Activated T-cell treated with anti-CD3 and anti-CD28 coated beads, Interleukin-2, amount 50 U/mL, for 24 hours (primary cell): ENCODE results near the gene SDHAF3.
"Not testable (repeated sequence)": the region's sequence is repeated elsewhere in the genome, so short reads cannot be mapped to it uniquely, and the experiment has no call there.

Experiments
- DNase-seq: peaks from one replicate; pipeline ENCODE4 v3.0.0-alpha.2; 2020
- H3K27ac Mint-ChIP-seq: 2 replicates; pipeline ENCODE4 v1.8.0; 2020; ENCODE audit warnings: mild to moderate bottlenecking, mixed read lengths
- H3K27me3 Mint-ChIP-seq: 2 replicates; pipeline ENCODE4 v1.8.0; 2020; ENCODE audit warnings: mixed read lengths
- H3K36me3 Mint-ChIP-seq: 2 replicates; pipeline ENCODE4 v1.8.0; 2020; ENCODE audit warnings: low read depth, mixed read lengths
- H3K4me1 Mint-ChIP-seq: 2 replicates; pipeline ENCODE4 v1.8.0; 2020; ENCODE audit warnings: low read depth, mixed read lengths
- H3K4me3 Mint-ChIP-seq: 2 replicates; pipeline ENCODE4 v1.8.0; 2020; ENCODE audit warnings: mild to moderate bottlenecking, moderate library complexity, mixed read lengths
- H3K9me3 Mint-ChIP-seq: 2 replicates; pipeline ENCODE4 v1.8.0; 2020; ENCODE audit warnings: mixed read lengths

Gene SDHAF3

GRCh38 chr7:97155897-97156418, 38.5 kb downstream of the SDHAF3 start:
- no peak overlapping the region for H3K4me3 Mint-ChIP-seq
- peaks cover 16% of the 10 kb centered on the region for H3K9me3 Mint-ChIP-seq
- H3K27me3 Mint-ChIP-seq, result no peaks in the 10 kb centered on the region

GRCh38 chr7:97159984-97160383, 42.5 kb downstream of the SDHAF3 start:
- Mint-ChIP-seq H3K4me1 (peaks cover 10% of the 10 kb centered on the region), H3K9me3 (peaks cover 18% of the 10 kb centered on the region), H3K36me3 (peaks cover 77% of the 10 kb centered on the region)
- DNase-seq, H3K27me3 Mint-ChIP-seq, H3K27ac Mint-ChIP-seq, H3K4me3 Mint-ChIP-seq: not testable (repeated sequence)

More at GRCh38 chr7:97155897-97156418, 38.5 kb downstream of the SDHAF3 start:
- Mint-ChIP-seq H3K27ac (no peak overlapping the region), H3K36me3 (peaks cover 63% of the 10 kb centered on the region), H3K4me1 (no peaks in the 10 kb centered on the region)
- no peak for DNase-seq

GRCh38 chr7:97161609-97162008, 44.1 kb downstream of the SDHAF3 start:
- H3K36me3 Mint-ChIP-seq, result peaks cover 85% of the 10 kb centered on the region
- not testable (repeated sequence) for H3K27ac Mint-ChIP-seq, DNase-seq, H3K4me3 Mint-ChIP-seq, H3K27me3 Mint-ChIP-seq
- H3K9me3 Mint-ChIP-seq, result peaks cover 25% of the 10 kb centered on the region
- peaks cover 19% of the 10 kb centered on the region for H3K4me1 Mint-ChIP-seq

- no peak overlapping the region for H3K27ac Mint-ChIP-seq
Measured at GRCh38 chr7:97166308-97166707, 48.8 kb downstream of the SDHAF3 start.

GRCh38 chr7:97167176-97167575, 49.7 kb downstream of the SDHAF3 start:
- Mint-ChIP-seq H3K27ac (peak overlapping the region; percentile 74), H3K9me3 (peaks cover 16% of the 10 kb centered on the region), H3K36me3 (peaks cover 62% of the 10 kb centered on the region), H3K4me3 (no peak overlapping the region), H3K27me3 (no peaks in the 10 kb centered on the region), H3K4me1 (peaks cover 34% of the 10 kb centered on the region)
- DNase-seq, result peak; percentile 30

More at GRCh38 chr7:97166308-97166707, 48.8 kb downstream of the SDHAF3 start:
- H3K4me3 Mint-ChIP-seq, result no peak overlapping the region
- H3K27me3 Mint-ChIP-seq, result no peaks in the 10 kb centered on the region
- no peak for DNase-seq
- peaks cover 38% of the 10 kb centered on the region for H3K4me1 Mint-ChIP-seq
- peaks cover 70% of the 10 kb centered on the region for H3K36me3 Mint-ChIP-seq
- H3K9me3 Mint-ChIP-seq, result peaks cover 16% of the 10 kb centered on the region

GRCh38 chr7:97167749-97168148, 50.3 kb downstream of the SDHAF3 start:
- no peak overlapping the region for H3K4me3 Mint-ChIP-seq
- peaks cover 29% of the 10 kb centered on the region for H3K4me1 Mint-ChIP-seq
- peaks cover 16% of the 10 kb centered on the region for H3K9me3 Mint-ChIP-seq
- no peak for DNase-seq
- H3K27me3 Mint-ChIP-seq, result no peaks in the 10 kb centered on the region
- H3K27ac Mint-ChIP-seq, result peak overlapping the region; percentile 74
- peaks cover 57% of the 10 kb centered on the region for H3K36me3 Mint-ChIP-seq

- no peak for DNase-seq
- H3K9me3 Mint-ChIP-seq, result no peaks in the 10 kb centered on the region
- no peak overlapping the region for H3K4me3 Mint-ChIP-seq
- H3K27ac Mint-ChIP-seq, result no peak overlapping the region
- no peaks in the 10 kb centered on the region for H3K27me3 Mint-ChIP-seq
- H3K36me3 Mint-ChIP-seq, result peaks cover 3% of the 10 kb centered on the region
- peaks cover 3% of the 10 kb centered on the region for H3K4me1 Mint-ChIP-seq
Measured at GRCh38 chr7:97174303-97174702, 56.8 kb downstream of the SDHAF3 start.

GRCh38 chr7:97179454-97180104, 62.1 kb downstream of the SDHAF3 start:
- peaks cover 2% of the 10 kb centered on the region for H3K4me1 Mint-ChIP-seq

GRCh38 chr7:97187067-97187466, 69.6 kb downstream of the SDHAF3 start:
- no peak overlapping the region for H3K27ac Mint-ChIP-seq
- DNase-seq, result no peak

More at GRCh38 chr7:97179454-97180104, 62.1 kb downstream of the SDHAF3 start:
- Mint-ChIP-seq H3K27ac (no peak overlapping the region), H3K36me3 (peaks cover 26% of the 10 kb centered on the region), H3K27me3 (no peaks in the 10 kb centered on the region), H3K9me3 (no peaks in the 10 kb centered on the region), H3K4me3 (no peak overlapping the region)
- DNase-seq, result no peak

GRCh38 chr7:97196174-97196573, 78.7 kb downstream of the SDHAF3 start:
- not testable (repeated sequence) for DNase-seq, H3K36me3 Mint-ChIP-seq, H3K4me3 Mint-ChIP-seq, H3K9me3 Mint-ChIP-seq, H3K27ac Mint-ChIP-seq, H3K4me1 Mint-ChIP-seq
- peaks cover 32% of the 10 kb centered on the region for H3K27me3 Mint-ChIP-seq

More at GRCh38 chr7:97187067-97187466, 69.6 kb downstream of the SDHAF3 start:
- Mint-ChIP-seq H3K36me3 (peaks cover 35% of the 10 kb centered on the region), H3K27me3 (peaks cover 15% of the 10 kb centered on the region), H3K9me3 (no peaks in the 10 kb centered on the region), H3K4me1 (no peaks in the 10 kb centered on the region), H3K4me3 (no peak overlapping the region)

GRCh38 chr7:97198596-97198995, 81.1 kb downstream of the SDHAF3 start:
- peaks cover 5% of the 10 kb centered on the region for H3K9me3 Mint-ChIP-seq
- no peaks in the 10 kb centered on the region for H3K36me3 Mint-ChIP-seq
- H3K27me3 Mint-ChIP-seq, result peaks cover 26% of the 10 kb centered on the region
- no peak for DNase-seq
- no peak overlapping the region for H3K27ac Mint-ChIP-seq
- no peak overlapping the region for H3K4me3 Mint-ChIP-seq
- no peaks in the 10 kb centered on the region for H3K4me1 Mint-ChIP-seq

GRCh38 chr7:97200018-97200417, 82.5 kb downstream of the SDHAF3 start:
- no peak overlapping the region for H3K4me3 Mint-ChIP-seq
- H3K36me3 Mint-ChIP-seq, result no peaks in the 10 kb centered on the region
- no peak for DNase-seq
- H3K4me1 Mint-ChIP-seq, result peaks cover 1% of the 10 kb centered on the region
- peaks cover 19% of the 10 kb centered on the region for H3K27me3 Mint-ChIP-seq
- H3K9me3 Mint-ChIP-seq, result peaks cover 3% of the 10 kb centered on the region
- H3K27ac Mint-ChIP-seq, result no peak overlapping the region

- peaks cover 3% of the 10 kb centered on the region for H3K27me3 Mint-ChIP-seq
- no peak overlapping the region for H3K4me3 Mint-ChIP-seq
- H3K27ac Mint-ChIP-seq, result no peak overlapping the region
- H3K9me3 Mint-ChIP-seq, result no peaks in the 10 kb centered on the region
- no peak for DNase-seq
- no peaks in the 10 kb centered on the region for H3K36me3 Mint-ChIP-seq
- H3K4me1 Mint-ChIP-seq, result peaks cover 1% of the 10 kb centered on the region
Measured at GRCh38 chr7:97203957-97204356, 86.5 kb downstream of the SDHAF3 start.

- no peak for DNase-seq
- no peak overlapping the region for H3K4me3 Mint-ChIP-seq
- H3K4me1 Mint-ChIP-seq, result peaks cover 1% of the 10 kb centered on the region
- no peak overlapping the region for H3K27ac Mint-ChIP-seq
- H3K27me3 Mint-ChIP-seq, result peaks cover 3% of the 10 kb centered on the region
- no peaks in the 10 kb centered on the region for H3K9me3 Mint-ChIP-seq
- no peaks in the 10 kb centered on the region for H3K36me3 Mint-ChIP-seq
Measured at GRCh38 chr7:97204821-97205220, 87.3 kb downstream of the SDHAF3 start.

- DNase-seq, result no peak
- Mint-ChIP-seq H3K27ac (no peak overlapping the region), H3K4me1 (no peaks in the 10 kb centered on the region), H3K9me3 (peaks cover 11% of the 10 kb centered on the region), H3K27me3 (peaks cover 29% of the 10 kb centered on the region), H3K4me3 (no peak overlapping the region), H3K36me3 (no peaks in the 10 kb centered on the region)
Measured at GRCh38 chr7:97215556-97215955, 98.1 kb downstream of the SDHAF3 start.
